ENCODE results near the gene DENND4A.

DNA sequence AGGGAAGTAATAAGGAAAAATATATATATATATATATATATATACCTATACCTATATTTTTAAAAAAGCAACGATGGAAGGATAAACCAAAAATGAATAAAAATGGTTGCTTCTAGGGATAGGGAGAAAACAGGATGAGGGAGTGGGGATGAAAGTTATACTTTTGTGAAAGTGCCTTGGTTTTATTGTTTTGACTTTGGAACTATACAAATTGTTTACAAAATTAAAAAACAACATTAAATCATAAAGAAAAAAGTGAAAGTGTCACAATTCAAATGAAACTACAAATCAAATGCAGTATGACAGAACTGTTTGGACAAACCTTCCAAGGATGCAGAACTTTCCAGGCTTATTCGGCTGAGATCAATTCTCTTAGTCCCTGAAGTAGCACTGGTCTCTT is 116.0 kb downstream of the DENND4A start:
- TF ChIP-seq TAL1 (IDR thresholded peaks at IDR 0.05): no peak
- no peak for TF ChIP-seq NFE2 (IDR thresholded peaks at IDR 0.05; ENCODE audit: low read depth)
- TF ChIP-seq TFE3 (CRISPR knock-in tag; IDR thresholded peaks at IDR 0.05): no peak
- no peak for TF ChIP-seq ETV1 (tag; conservative IDR thresholded peaks at IDR 0.05; ENCODE audit: low read depth)
- TF ChIP-seq, protein P1, sequence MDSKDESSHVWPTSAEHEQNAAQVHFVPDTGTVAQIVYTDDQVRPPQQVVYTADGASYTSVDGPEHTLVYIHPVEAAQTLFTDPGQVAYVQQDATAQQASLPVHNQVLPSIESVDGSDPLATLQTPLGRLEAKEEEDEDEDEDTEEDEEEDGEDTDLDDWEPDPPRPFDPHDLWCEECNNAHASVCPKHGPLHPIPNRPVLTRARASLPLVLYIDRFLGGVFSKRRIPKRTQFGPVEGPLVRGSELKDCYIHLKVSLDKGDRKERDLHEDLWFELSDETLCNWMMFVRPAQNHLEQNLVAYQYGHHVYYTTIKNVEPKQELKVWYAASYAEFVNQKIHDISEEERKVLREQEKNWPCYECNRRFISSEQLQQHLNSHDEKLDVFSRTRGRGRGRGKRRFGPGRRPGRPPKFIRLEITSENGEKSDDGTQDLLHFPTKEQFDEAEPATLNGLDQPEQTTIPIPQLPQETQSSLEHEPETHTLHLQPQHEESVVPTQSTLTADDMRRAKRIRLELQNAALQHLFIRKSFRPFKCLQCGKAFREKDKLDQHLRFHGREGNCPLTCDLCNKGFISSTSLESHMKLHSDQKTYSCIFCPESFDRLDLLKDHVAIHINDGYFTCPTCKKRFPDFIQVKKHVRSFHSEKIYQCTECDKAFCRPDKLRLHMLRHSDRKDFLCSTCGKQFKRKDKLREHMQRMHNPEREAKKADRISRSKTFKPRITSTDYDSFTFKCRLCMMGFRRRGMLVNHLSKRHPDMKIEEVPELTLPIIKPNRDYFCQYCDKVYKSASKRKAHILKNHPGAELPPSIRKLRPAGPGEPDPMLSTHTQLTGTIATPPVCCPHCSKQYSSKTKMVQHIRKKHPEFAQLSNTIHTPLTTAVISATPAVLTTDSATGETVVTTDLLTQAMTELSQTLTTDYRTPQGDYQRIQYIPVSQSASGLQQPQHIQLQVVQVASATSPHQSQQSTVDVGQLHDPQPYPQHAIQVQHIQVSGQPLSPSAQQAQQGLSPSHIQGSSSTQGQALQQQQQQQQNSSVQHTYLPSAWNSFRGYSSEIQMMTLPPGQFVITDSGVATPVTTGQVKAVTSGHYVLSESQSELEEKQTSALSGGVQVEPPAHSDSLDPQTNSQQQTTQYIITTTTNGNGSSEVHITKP (IDR thresholded peaks at IDR 0.05; ENCODE audit: partially characterized antibody): no peak
- TF ChIP-seq FOXP1 (CRISPR knock-in tag; IDR thresholded peaks at IDR 0.05): no peak
- TF ChIP-seq FUS (optimal IDR thresholded peaks at IDR 0.05; ENCODE audit: low read depth, low read length): no peak
- no peak for TF ChIP-seq TRIM24 (IDR thresholded peaks at IDR 0.05)
- TF ChIP-seq ZNF263 (CRISPR knock-in tag; IDR thresholded peaks at IDR 0.05; ENCODE audit: borderline replicate concordance): no peak
- TF ChIP-seq, protein P2, sequence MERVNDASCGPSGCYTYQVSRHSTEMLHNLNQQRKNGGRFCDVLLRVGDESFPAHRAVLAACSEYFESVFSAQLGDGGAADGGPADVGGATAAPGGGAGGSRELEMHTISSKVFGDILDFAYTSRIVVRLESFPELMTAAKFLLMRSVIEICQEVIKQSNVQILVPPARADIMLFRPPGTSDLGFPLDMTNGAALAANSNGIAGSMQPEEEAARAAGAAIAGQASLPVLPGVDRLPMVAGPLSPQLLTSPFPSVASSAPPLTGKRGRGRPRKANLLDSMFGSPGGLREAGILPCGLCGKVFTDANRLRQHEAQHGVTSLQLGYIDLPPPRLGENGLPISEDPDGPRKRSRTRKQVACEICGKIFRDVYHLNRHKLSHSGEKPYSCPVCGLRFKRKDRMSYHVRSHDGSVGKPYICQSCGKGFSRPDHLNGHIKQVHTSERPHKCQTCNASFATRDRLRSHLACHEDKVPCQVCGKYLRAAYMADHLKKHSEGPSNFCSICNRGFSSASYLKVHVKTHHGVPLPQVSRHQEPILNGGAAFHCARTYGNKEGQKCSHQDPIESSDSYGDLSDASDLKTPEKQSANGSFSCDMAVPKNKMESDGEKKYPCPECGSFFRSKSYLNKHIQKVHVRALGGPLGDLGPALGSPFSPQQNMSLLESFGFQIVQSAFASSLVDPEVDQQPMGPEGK (CRISPR knock-in tag; IDR thresholded peaks at IDR 0.05; ENCODE audit: borderline replicate concordance): no peak
- TF ChIP-seq SMC3 (conservative IDR thresholded peaks at IDR 0.05; ENCODE audit: insufficient read depth, low read depth, low read length): no peak
- TF ChIP-seq, protein P3, sequence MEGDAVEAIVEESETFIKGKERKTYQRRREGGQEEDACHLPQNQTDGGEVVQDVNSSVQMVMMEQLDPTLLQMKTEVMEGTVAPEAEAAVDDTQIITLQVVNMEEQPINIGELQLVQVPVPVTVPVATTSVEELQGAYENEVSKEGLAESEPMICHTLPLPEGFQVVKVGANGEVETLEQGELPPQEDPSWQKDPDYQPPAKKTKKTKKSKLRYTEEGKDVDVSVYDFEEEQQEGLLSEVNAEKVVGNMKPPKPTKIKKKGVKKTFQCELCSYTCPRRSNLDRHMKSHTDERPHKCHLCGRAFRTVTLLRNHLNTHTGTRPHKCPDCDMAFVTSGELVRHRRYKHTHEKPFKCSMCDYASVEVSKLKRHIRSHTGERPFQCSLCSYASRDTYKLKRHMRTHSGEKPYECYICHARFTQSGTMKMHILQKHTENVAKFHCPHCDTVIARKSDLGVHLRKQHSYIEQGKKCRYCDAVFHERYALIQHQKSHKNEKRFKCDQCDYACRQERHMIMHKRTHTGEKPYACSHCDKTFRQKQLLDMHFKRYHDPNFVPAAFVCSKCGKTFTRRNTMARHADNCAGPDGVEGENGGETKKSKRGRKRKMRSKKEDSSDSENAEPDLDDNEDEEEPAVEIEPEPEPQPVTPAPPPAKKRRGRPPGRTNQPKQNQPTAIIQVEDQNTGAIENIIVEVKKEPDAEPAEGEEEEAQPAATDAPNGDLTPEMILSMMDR (IDR thresholded peaks at IDR 0.05 in 2 of 3, conservative IDR thresholded peaks at IDR 0.05 in 1 of 3; ENCODE audit: insufficient read depth in 2 of 3, low read depth in 1 of 3, low read length in 3 of 3): no peak
- TF ChIP-seq E2F4 (CRISPR knock-in tag; IDR thresholded peaks at IDR 0.05; ENCODE audit: low read depth): no peak
